ENCODE measurements around the gene LYRM1. TPM values are rescaled to one million over a fixed set of nuclear protein-coding genes. Genes with fewer than 3 reads are reported as not detected.

The LYRM1 gene
- total RNA-seq, 2 experiments from 2014 or later = 20.4 to 20.8 TPM

GRCh38 chr16:20897922-20898321 lies 2.6 kb upstream of the LYRM1 start:
- intact Hi-C loops (cut with micrococcal nuclease) = no loop called here
- Mint-ChIP-seq H3K4me1 (ENCODE audit: low read depth) (peaks cover 36% of the 10 kb centered on the region), H3K27ac (no peak overlapping the region), H3K4me3 (no peak overlapping the region), H3K9me3 (no peaks in the 10 kb centered on the region), H3K36me3 (ENCODE audit: low read depth) (peaks cover 4% of the 10 kb centered on the region), H3K27me3 (ENCODE audit: low read depth) (no peaks in the 10 kb centered on the region)
- CTCF ChIA-PET = no interaction called here
- no peak for DNase-seq

GRCh38 chr16:20899071-20899470 lies 1.5 kb upstream of the LYRM1 start:
- DNase-seq = no peak
- peaks cover 48% of the 10 kb centered on the region for H3K4me1 Mint-ChIP-seq (ENCODE audit: low read depth)
- H3K4me3 Mint-ChIP-seq = peak overlapping the region; percentile 96
- CTCF ChIA-PET = interaction anchor here (0.7 to 2.0 kb wide), 3 partner anchors 19 to 223 kb away, joined by 4 to 6 read pairs (median 4); no protein-coding TSS in a partner anchor
- no peaks in the 10 kb centered on the region for H3K27me3 Mint-ChIP-seq (ENCODE audit: low read depth)
- H3K9me3 Mint-ChIP-seq = no peaks in the 10 kb centered on the region
- H3K27ac Mint-ChIP-seq = no peak overlapping the region
- peaks cover 4% of the 10 kb centered on the region for H3K36me3 Mint-ChIP-seq (ENCODE audit: low read depth)
- intact Hi-C loops (cut with micrococcal nuclease) = no loop called here

- no peaks in the 10 kb centered on the region for H3K9me3 Mint-ChIP-seq
- peaks cover 5% of the 10 kb centered on the region for H3K36me3 Mint-ChIP-seq (ENCODE audit: low read depth)
- H3K4me1 Mint-ChIP-seq (ENCODE audit: low read depth) = peaks cover 54% of the 10 kb centered on the region
- intact Hi-C loops (cut with micrococcal nuclease) = loop anchor here (1.0 to 10.0 kb wide), 8 partner anchors 12 to 1295 kb away; partner anchors contain the start of genes ERI2, REXO5 and THUMPD1
- H3K27me3 Mint-ChIP-seq (ENCODE audit: low read depth) = no peaks in the 10 kb centered on the region
- no peak for DNase-seq
- CTCF ChIA-PET = interaction anchor here (1.1 to 2.0 kb wide), 2 partner anchors 49 to 224 kb away, joined by 4 to 6 read pairs; no protein-coding TSS in a partner anchor
- peak overlapping the region; percentile 96 for H3K4me3 Mint-ChIP-seq
- H3K27ac Mint-ChIP-seq = peak overlapping the region; percentile 98
These were observed 883 bp upstream of the LYRM1 start for GRCh38 chr16:20899477-20900298.

- CTCF ChIA-PET = no interaction called here
- Mint-ChIP-seq H3K27me3 (ENCODE audit: low read depth) (no peaks in the 10 kb centered on the region), H3K27ac (peak overlapping the region; percentile 98), H3K36me3 (ENCODE audit: low read depth) (peaks cover 2% of the 10 kb centered on the region), H3K4me1 (ENCODE audit: low read depth) (peaks cover 59% of the 10 kb centered on the region), H3K4me3 (peak overlapping the region; percentile 96), H3K9me3 (no peaks in the 10 kb centered on the region)
- intact Hi-C loops (cut with micrococcal nuclease) = loop anchor here (2.0 to 10.0 kb wide), 4 partner anchors 38 to 1294 kb away; partner anchors contain the start of genes ERI2 and REXO5
- DNase-seq = no peak
These were observed 481 bp downstream of the LYRM1 start for GRCh38 chr16:20901068-20901435.

- no peaks in the 10 kb centered on the region for H3K27me3 Mint-ChIP-seq (ENCODE audit: low read depth)
- peak overlapping the region; percentile 98 for H3K27ac Mint-ChIP-seq
- DNase-seq = peak; percentile 33
- intact Hi-C loops (cut with micrococcal nuclease) = loop anchor here (2.0 to 10.0 kb wide), 4 partner anchors 37 to 1293 kb away; partner anchors contain the start of genes ERI2 and REXO5
- peak overlapping the region; percentile 96 for H3K4me3 Mint-ChIP-seq
- CTCF ChIA-PET = no interaction called here
- peaks cover 59% of the 10 kb centered on the region for H3K4me1 Mint-ChIP-seq (ENCODE audit: low read depth)
- peaks cover 2% of the 10 kb centered on the region for H3K36me3 Mint-ChIP-seq (ENCODE audit: low read depth)
- no peaks in the 10 kb centered on the region for H3K9me3 Mint-ChIP-seq
These were observed 1.0 kb downstream of the LYRM1 start for GRCh38 chr16:20901436-20902112.

- H3K4me1 Mint-ChIP-seq (ENCODE audit: low read depth) = peaks cover 57% of the 10 kb centered on the region
- DNase-seq = no peak
- H3K4me3 Mint-ChIP-seq = no peak overlapping the region
- H3K9me3 Mint-ChIP-seq = no peaks in the 10 kb centered on the region
- no peaks in the 10 kb centered on the region for H3K27me3 Mint-ChIP-seq (ENCODE audit: low read depth)
- CTCF ChIA-PET = interaction anchor here (0.9 to 1.4 kb wide), 2 partner anchors 28 to 164 kb away, joined by 3 read pairs; no protein-coding TSS in a partner anchor
- H3K27ac Mint-ChIP-seq = no peak overlapping the region
- intact Hi-C loops (cut with micrococcal nuclease) = loop anchor here (5.0 to 10.0 kb wide), 2 partner anchors 400 to 1292 kb away; no protein-coding TSS in a partner anchor
- peaks cover 2% of the 10 kb centered on the region for H3K36me3 Mint-ChIP-seq (ENCODE audit: low read depth)
These were observed 1.9 kb downstream of the LYRM1 start for GRCh38 chr16:20902426-20902825.

- DNase-seq = no peak
- H3K27me3 Mint-ChIP-seq (ENCODE audit: low read depth) = no peaks in the 10 kb centered on the region
- peaks cover 51% of the 10 kb centered on the region for H3K4me1 Mint-ChIP-seq (ENCODE audit: low read depth)
- H3K9me3 Mint-ChIP-seq = no peaks in the 10 kb centered on the region
- H3K4me3 Mint-ChIP-seq = no peak overlapping the region
- intact Hi-C loops (cut with micrococcal nuclease) = loop anchor here (5.0 to 10.0 kb wide), 2 partner anchors 399 to 1291 kb away; no protein-coding TSS in a partner anchor
- peaks cover 2% of the 10 kb centered on the region for H3K36me3 Mint-ChIP-seq (ENCODE audit: low read depth)
- no peak overlapping the region for H3K27ac Mint-ChIP-seq
- CTCF ChIA-PET = interaction anchor here (0.9 to 1.4 kb wide), 3 partner anchors 29 to 165 kb away, joined by 3 read pairs; no protein-coding TSS in a partner anchor
These were observed 2.7 kb downstream of the LYRM1 start for GRCh38 chr16:20903116-20903898.

- intact Hi-C loops (cut with micrococcal nuclease) = loop anchor here (1.0 to 10.0 kb wide), 3 partner anchors 30 to 1291 kb away; no protein-coding TSS in a partner anchor
- Mint-ChIP-seq H3K4me1 (ENCODE audit: low read depth) (peaks cover 45% of the 10 kb centered on the region), H3K27me3 (ENCODE audit: low read depth) (no peaks in the 10 kb centered on the region), H3K36me3 (ENCODE audit: low read depth) (peaks cover 2% of the 10 kb centered on the region), H3K9me3 (no peaks in the 10 kb centered on the region), H3K4me3 (peak overlapping the region; percentile 19), H3K27ac (no peak overlapping the region)
- CTCF ChIA-PET = interaction anchor here (1.2 to 1.4 kb wide), 2 partner anchors 29 to 53 kb away, joined by 3 read pairs; no protein-coding TSS in a partner anchor
- no peak for DNase-seq
These were observed 3.4 kb downstream of the LYRM1 start for GRCh38 chr16:20903899-20904506.

GRCh38 chr16:20904507-20905081 lies 4.0 kb downstream of the LYRM1 start:
- peaks cover 2% of the 10 kb centered on the region for H3K36me3 Mint-ChIP-seq (ENCODE audit: low read depth)
- intact Hi-C loops (cut with micrococcal nuclease) = loop anchor here (1.0 to 10.0 kb wide), 3 partner anchors 30 to 1290 kb away; no protein-coding TSS in a partner anchor
- peak; percentile 22 for DNase-seq
- H3K27me3 Mint-ChIP-seq (ENCODE audit: low read depth) = no peaks in the 10 kb centered on the region
- H3K27ac Mint-ChIP-seq = peak overlapping the region; percentile 32
- H3K4me1 Mint-ChIP-seq (ENCODE audit: low read depth) = peaks cover 40% of the 10 kb centered on the region
- CTCF ChIA-PET = interaction anchor here (1.2 kb wide), 1 partner anchor 54 kb away, joined by 3 read pairs; no protein-coding TSS in a partner anchor
- no peak overlapping the region for H3K4me3 Mint-ChIP-seq
- H3K9me3 Mint-ChIP-seq = no peaks in the 10 kb centered on the region

- CTCF ChIA-PET = no interaction called here
- H3K27ac Mint-ChIP-seq = no peak overlapping the region
- H3K9me3 Mint-ChIP-seq = no peaks in the 10 kb centered on the region
- H3K4me1 Mint-ChIP-seq (ENCODE audit: low read depth) = peaks cover 48% of the 10 kb centered on the region
- H3K27me3 Mint-ChIP-seq (ENCODE audit: low read depth) = no peaks in the 10 kb centered on the region
- DNase-seq = no peak
- peaks cover 1% of the 10 kb centered on the region for H3K36me3 Mint-ChIP-seq (ENCODE audit: low read depth)
- intact Hi-C loops (cut with micrococcal nuclease) = loop anchor here (10.0 kb wide), 1 partner anchor 1289 kb away; no protein-coding TSS in a partner anchor
- no peak overlapping the region for H3K4me3 Mint-ChIP-seq
These were observed 5.0 kb downstream of the LYRM1 start for GRCh38 chr16:20905576-20905975.
